Activated effector memory CD4-positive, alpha-beta T cell treated with Interleukin-2 at 50 U/mL for 16 hours (primary cell): ENCODE results near the gene SMAP1.
"Not testable (repeated sequence)": the region's sequence is repeated elsewhere in the genome, so short reads cannot be mapped to it uniquely, and the experiment has no call there.

ENCODE experiments used
- DNase-seq: peaks from one replicate; pipeline ENCODE4 v3.0.0-alpha.2; 2020

The SMAP1 gene

GRCh38 chr6:70742462-70742861, 74.8 kb downstream of the SMAP1 start:
- not testable (repeated sequence) for DNase-seq

- no peak for DNase-seq
Measured at GRCh38 chr6:70753870-70754380, 86.2 kb downstream of the SMAP1 start.

- DNase-seq = no peak
Measured at GRCh38 chr6:70758883-70759282, 91.2 kb downstream of the SMAP1 start.

- DNase-seq = no peak
Measured at GRCh38 chr6:70763754-70764510, 96.2 kb downstream of the SMAP1 start.

GRCh38 chr6:70764706-70765105, 97.0 kb downstream of the SMAP1 start:
- no peak for DNase-seq

- not testable (repeated sequence) for DNase-seq
Measured at GRCh38 chr6:70771351-70771750, 103.7 kb downstream of the SMAP1 start.

GRCh38 chr6:70779934-70780333, 112.3 kb downstream of the SMAP1 start:
- DNase-seq = no peak

- no peak for DNase-seq
Measured at GRCh38 chr6:70790483-70791224, 123.0 kb downstream of the SMAP1 start.

GRCh38 chr6:70797625-70798024, 129.9 kb downstream of the SMAP1 start:
- DNase-seq = no peak

- no peak for DNase-seq
Measured at GRCh38 chr6:70806086-70806485, 138.4 kb downstream of the SMAP1 start.

GRCh38 chr6:70811788-70812187, 144.1 kb downstream of the SMAP1 start:
- no peak for DNase-seq

GRCh38 chr6:70813885-70814284, 146.2 kb downstream of the SMAP1 start:
- DNase-seq = no peak

GRCh38 chr6:70819646-70820045, 152.0 kb downstream of the SMAP1 start:
- no peak for DNase-seq

- no peak for DNase-seq
Measured at GRCh38 chr6:70820778-70821177, 153.1 kb downstream of the SMAP1 start.

- DNase-seq = no peak
Measured at GRCh38 chr6:70821751-70822150, 154.1 kb downstream of the SMAP1 start.

GRCh38 chr6:70823651-70824050, 156.0 kb downstream of the SMAP1 start:
- DNase-seq = no peak

GRCh38 chr6:70831427-70831826, 163.7 kb downstream of the SMAP1 start:
- no peak for DNase-seq

- no peak for DNase-seq
Measured at GRCh38 chr6:70834520-70834919, 166.8 kb downstream of the SMAP1 start.

GRCh38 chr6:70838907-70839285, 171.2 kb downstream of the SMAP1 start:
- DNase-seq = no peak

- DNase-seq = no peak
Measured at GRCh38 chr6:70839286-70840266, 171.9 kb downstream of the SMAP1 start.

GRCh38 chr6:70841112-70841511, 173.4 kb downstream of the SMAP1 start:
- no peak for DNase-seq

- DNase-seq = no peak
Measured at GRCh38 chr6:70842541-70842940, 174.9 kb downstream of the SMAP1 start.

- no peak for DNase-seq
Measured at GRCh38 chr6:70843328-70843918, 175.7 kb downstream of the SMAP1 start.
